ENCODE data around the gene ERFL.
A peak's percentile ranks its signal among the peaks of the same experiment; 100 is the strongest.

The ERFL gene

DNA sequence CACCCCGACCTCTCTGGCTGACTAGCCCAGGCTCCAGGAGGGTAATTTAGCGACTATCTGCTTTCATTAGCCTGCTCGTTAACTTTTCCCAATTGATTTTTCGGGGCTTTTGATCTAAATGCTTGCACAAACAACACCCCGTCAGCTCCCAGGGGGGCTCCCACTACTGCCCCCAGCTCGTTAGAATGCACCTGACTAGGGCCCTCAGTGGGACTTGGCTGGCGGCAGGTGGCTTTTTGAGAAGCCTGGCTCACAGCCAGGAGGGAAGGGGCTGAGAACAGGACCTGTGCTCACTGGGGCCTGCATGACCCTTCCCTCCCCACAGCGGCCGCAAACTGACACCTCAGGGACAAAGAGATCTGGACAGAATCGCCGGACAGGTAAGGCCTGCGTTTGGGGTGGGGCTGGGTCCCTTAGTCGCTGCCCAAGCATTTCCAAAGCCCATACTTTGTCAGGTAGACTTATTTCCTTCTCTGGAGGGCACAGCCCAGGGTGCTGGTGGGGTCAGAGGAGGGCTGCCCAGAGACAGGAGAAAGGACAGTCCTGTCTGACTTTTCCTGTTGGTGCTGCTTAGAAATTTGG lies 58.8 kb downstream of the ERFL start:
- H3K4me2 ChIP-seq (ENCODE audit: low read length), result no peak overlapping the region
- H3K9me3 ChIP-seq (ENCODE audit: insufficient read depth, low read length), result no peaks in the 10 kb centered on the region
- peaks cover 43% of the 10 kb centered on the region for H3K79me2 ChIP-seq (ENCODE audit: low read length)
- peaks cover 76% of the 10 kb centered on the region for H4K20me1 ChIP-seq (ENCODE audit: insufficient read depth, low read length)
- H3K9ac ChIP-seq (ENCODE audit: low read length), result no peak overlapping the region
- H3K27me3 ChIP-seq (ENCODE audit: low read depth, low read length), result no peaks in the 10 kb centered on the region
- H3K4me3 ChIP-seq (ENCODE audit: low read length), result no peak overlapping the region
- 0 out of 2 replicates have a peak overlapping the region, but pooled peaks have one; percentile 15 for H3K27ac ChIP-seq (ENCODE audit: low read length)
- no peak overlapping the region for H2AFZ ChIP-seq (ENCODE audit: low read depth, low read length)
- H3K4me1 ChIP-seq (ENCODE audit: low read length), result peaks cover 59% of the 10 kb centered on the region
- TF ChIP-seq, protein P1, sequence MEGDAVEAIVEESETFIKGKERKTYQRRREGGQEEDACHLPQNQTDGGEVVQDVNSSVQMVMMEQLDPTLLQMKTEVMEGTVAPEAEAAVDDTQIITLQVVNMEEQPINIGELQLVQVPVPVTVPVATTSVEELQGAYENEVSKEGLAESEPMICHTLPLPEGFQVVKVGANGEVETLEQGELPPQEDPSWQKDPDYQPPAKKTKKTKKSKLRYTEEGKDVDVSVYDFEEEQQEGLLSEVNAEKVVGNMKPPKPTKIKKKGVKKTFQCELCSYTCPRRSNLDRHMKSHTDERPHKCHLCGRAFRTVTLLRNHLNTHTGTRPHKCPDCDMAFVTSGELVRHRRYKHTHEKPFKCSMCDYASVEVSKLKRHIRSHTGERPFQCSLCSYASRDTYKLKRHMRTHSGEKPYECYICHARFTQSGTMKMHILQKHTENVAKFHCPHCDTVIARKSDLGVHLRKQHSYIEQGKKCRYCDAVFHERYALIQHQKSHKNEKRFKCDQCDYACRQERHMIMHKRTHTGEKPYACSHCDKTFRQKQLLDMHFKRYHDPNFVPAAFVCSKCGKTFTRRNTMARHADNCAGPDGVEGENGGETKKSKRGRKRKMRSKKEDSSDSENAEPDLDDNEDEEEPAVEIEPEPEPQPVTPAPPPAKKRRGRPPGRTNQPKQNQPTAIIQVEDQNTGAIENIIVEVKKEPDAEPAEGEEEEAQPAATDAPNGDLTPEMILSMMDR (IDR thresholded peaks at IDR 0.05; ENCODE audit: low read depth, low read length), result no peak
- TF ChIP-seq EZH2phosphoT487 (IDR thresholded peaks at IDR 0.05; ENCODE audit: low read depth), result no peak
- H3K36me3 ChIP-seq (replicated peaks; ENCODE audit: low read depth, low read length), result peaks cover 57% of the 10 kb centered on the region

DNA sequence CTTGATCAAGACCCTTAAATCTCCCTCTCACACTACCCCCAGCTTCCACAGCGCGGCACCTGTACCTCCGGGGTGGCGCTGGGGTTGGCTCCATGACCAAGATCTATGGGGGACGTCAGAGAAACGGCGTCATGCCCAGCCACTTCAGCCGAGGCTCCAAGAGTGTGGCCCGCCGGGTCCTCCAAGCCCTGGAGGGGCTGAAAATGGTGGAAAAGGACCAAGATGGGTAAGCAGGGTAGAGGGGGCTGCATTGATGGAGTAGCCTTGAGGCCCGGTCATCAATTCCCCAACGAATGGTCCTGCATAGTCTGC lies 59.3 kb downstream of the ERFL start:
- Histone ChIP-seq H3K4me2 (ENCODE audit: low read length) (no peak overlapping the region), H3K79me2 (ENCODE audit: low read length) (peaks cover 48% of the 10 kb centered on the region), H3K27ac (ENCODE audit: low read length) (0 out of 2 replicates have a peak overlapping the region, but pooled peaks have one; percentile 15), H3K4me3 (ENCODE audit: low read length) (no peak overlapping the region), H4K20me1 (ENCODE audit: insufficient read depth, low read length) (peaks cover 81% of the 10 kb centered on the region), H3K27me3 (ENCODE audit: low read depth, low read length) (no peaks in the 10 kb centered on the region), H3K4me1 (ENCODE audit: low read length) (peaks cover 64% of the 10 kb centered on the region), H3K9ac (ENCODE audit: low read length) (no peak overlapping the region), H3K9me3 (ENCODE audit: insufficient read depth, low read length) (no peaks in the 10 kb centered on the region), H3K36me3 (replicated peaks; ENCODE audit: low read depth, low read length) (peaks cover 63% of the 10 kb centered on the region), H2AFZ (ENCODE audit: low read depth, low read length) (no peak overlapping the region)
- TF ChIP-seq, protein P1 (IDR thresholded peaks at IDR 0.05; ENCODE audit: low read depth, low read length), result no peak
- TF ChIP-seq EZH2phosphoT487 (IDR thresholded peaks at IDR 0.05; ENCODE audit: low read depth), result no peak

DNA sequence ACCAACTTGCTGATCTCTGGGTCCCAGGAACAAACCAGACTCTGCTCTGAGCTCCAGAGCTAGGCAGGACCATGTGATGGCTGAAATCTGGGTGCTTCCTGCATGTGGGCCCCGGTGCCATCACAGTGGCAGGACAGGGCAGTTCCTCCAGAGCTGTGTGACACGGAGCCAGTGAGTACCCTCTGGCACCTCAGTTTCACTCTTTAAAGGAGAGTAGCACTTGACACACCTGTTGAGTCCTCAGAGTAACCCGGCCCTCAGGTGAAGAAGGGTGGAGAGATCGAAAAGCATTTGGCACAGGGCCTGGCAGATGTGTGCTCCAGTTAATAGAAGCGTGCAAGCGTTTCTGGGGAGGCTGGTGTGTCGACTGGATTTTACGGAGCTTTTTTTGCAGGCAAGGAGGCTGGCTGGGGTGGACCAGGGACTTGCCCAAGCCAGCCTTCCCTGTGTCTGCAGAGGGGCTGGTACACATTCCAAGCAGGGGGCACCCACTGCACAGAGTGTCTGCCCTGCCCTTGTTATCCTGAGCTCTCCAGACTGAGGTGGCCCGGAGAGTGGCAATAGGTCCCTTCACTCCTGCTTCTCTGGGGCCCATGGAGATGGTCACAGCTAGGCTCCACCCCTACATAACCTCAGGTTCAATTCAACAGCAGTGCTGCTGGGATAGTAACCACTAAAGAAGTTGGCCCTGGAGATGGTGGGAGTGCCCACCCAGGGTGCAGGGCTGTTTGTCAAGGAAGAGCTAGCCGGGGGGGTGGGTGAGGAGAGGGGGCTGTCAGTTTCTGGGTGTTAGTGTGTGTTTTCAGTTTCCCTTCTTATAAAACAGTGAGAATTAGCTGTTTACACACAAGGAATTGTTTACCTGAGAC lies 59.9 kb downstream of the ERFL start:
- Histone ChIP-seq H3K9me3 (ENCODE audit: insufficient read depth, low read length) (no peaks in the 10 kb centered on the region), H3K4me2 (ENCODE audit: low read length) (no peak overlapping the region), H3K79me2 (ENCODE audit: low read length) (peaks cover 54% of the 10 kb centered on the region), H4K20me1 (ENCODE audit: insufficient read depth, low read length) (peaks cover 84% of the 10 kb centered on the region), H3K27ac (ENCODE audit: low read length) (peak overlapping the region; percentile 21), H2AFZ (ENCODE audit: low read depth, low read length) (no peak overlapping the region), H3K27me3 (ENCODE audit: low read depth, low read length) (no peaks in the 10 kb centered on the region), H3K4me3 (ENCODE audit: low read length) (no peak overlapping the region), H3K4me1 (ENCODE audit: low read length) (peaks cover 69% of the 10 kb centered on the region), H3K9ac (ENCODE audit: low read length) (no peak overlapping the region), H3K36me3 (replicated peaks; ENCODE audit: low read depth, low read length) (peaks cover 68% of the 10 kb centered on the region)
- TF ChIP-seq, protein P1 (IDR thresholded peaks at IDR 0.05; ENCODE audit: low read depth, low read length), result no peak
- TF ChIP-seq EZH2phosphoT487 (IDR thresholded peaks at IDR 0.05; ENCODE audit: low read depth), result no peak

DNA sequence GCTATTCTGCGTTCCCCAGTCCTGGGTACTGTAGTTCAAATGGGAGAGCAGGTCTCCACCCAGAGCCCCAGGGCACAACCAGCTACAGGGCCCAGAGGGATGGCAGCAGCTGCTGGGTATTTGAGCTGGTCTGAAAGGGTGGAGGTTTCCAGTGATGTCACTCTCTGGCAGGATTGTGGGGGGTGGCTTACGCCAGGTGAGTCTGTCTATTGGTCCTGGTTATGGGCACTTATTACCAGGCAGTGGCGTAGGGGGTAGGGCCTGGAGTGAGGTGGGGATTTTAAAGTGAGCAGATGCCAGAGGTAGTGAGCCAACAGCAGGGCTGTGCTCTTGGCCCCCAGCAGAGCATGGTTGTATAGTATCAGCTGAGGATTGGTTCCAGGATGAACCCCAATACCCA lies 62.0 kb downstream of the ERFL start:
- H3K27ac ChIP-seq (ENCODE audit: low read length), result peak overlapping the region; percentile 43

More for the DNA sequence above, 62.0 kb downstream of the ERFL start:
- Histone ChIP-seq H2AFZ (ENCODE audit: low read depth, low read length) (no peak overlapping the region), H3K4me2 (ENCODE audit: low read length) (peak overlapping the region; percentile 41), H4K20me1 (ENCODE audit: insufficient read depth, low read length) (peaks cover 89% of the 10 kb centered on the region), H3K36me3 (replicated peaks; ENCODE audit: low read depth, low read length) (peaks cover 83% of the 10 kb centered on the region), H3K9me3 (ENCODE audit: insufficient read depth, low read length) (no peaks in the 10 kb centered on the region), H3K9ac (ENCODE audit: low read length) (peak overlapping the region; percentile 11; the same call in 1 of the 2 replicates), H3K79me2 (ENCODE audit: low read length) (peaks cover 75% of the 10 kb centered on the region), H3K4me1 (ENCODE audit: low read length) (peaks cover 83% of the 10 kb centered on the region), H3K4me3 (ENCODE audit: low read length) (peak overlapping the region; percentile 14; the same call in 1 of the 2 replicates), H3K27me3 (ENCODE audit: low read depth, low read length) (no peaks in the 10 kb centered on the region)
- TF ChIP-seq, protein P1 (IDR thresholded peaks at IDR 0.05; ENCODE audit: low read depth, low read length), result no peak
- no peak for TF ChIP-seq EZH2phosphoT487 (IDR thresholded peaks at IDR 0.05; ENCODE audit: low read depth)

Data from OCI-LY3 (cell line).